Panc1 (cell line): ENCODE results near the gene POU2AF1. TPM values are rescaled to one million over a fixed set of nuclear protein-coding genes. Genes with fewer than 3 reads are reported as not detected.

Experiments used
- ATAC-seq: fragments of 200-7000 bp; cut with Tn5 transposase; 2 replicates; pipeline ENCODE4 v1.9.1; 2020; ENCODE audit warnings: mild to moderate bottlenecking, moderate library complexity
- BruUV-seq: library from RNA; stranded (reverse); fragments of 400-500 nt; replicated peaks from 2 replicates; lab custom pipeline; 2021; lab: Mats Ljungman, UMichigan
- CTCF ChIA-PET: fragments of 300-600 bp; sonication (Branson Sonifier 250); formaldehyde crosslinking; loops from one replicate; lab custom pipeline; 2022; ENCODE audit warnings: antibody characterized with exemption; lab: Charles Lee
- POLR2A ChIA-PET: fragments of 300-600 bp; sonication (Branson Sonifier 250); formaldehyde crosslinking; loops from one replicate; lab custom pipeline; 2022; ENCODE audit warnings: antibody characterized with exemption; lab: Charles Lee
- DNase-seq: peaks from one replicate; pipeline ENCODE4 v3.0.0-alpha.2; 2010; ENCODE audit warnings: low read depth, low spot score
- H3K27ac ChIP-seq: 2 replicates; pipeline ENCODE4 v1.5.1; 2011; ENCODE audit warnings: mild to moderate bottlenecking, low read length, inconsistent platforms
- H3K27me3 ChIP-seq: fragments of 200-500 bp; sonication (Bioruptor generic); 2 replicates; pipeline ENCODE4 v1.6.0; 2014; ENCODE audit warnings: low read length, inconsistent platforms; ENCODE audit not compliant: control insufficient read depth, insufficient read depth
- H3K36me3 ChIP-seq: fragments of 200-500 bp; sonication (Bioruptor generic); 2 replicates; pipeline ENCODE4 v1.5.1; 2014; ENCODE audit warnings: inconsistent platforms, mild to moderate bottlenecking, low read length, moderate library complexity; ENCODE audit not compliant: control insufficient read depth, insufficient read depth
- H3K4me1 ChIP-seq: 2 replicates; pipeline ENCODE4 v1.5.1; 2011; ENCODE audit warnings: inconsistent platforms, mild to moderate bottlenecking, low read length, moderate library complexity; ENCODE audit not compliant: control insufficient read depth, insufficient read depth
- H3K4me3 ChIP-seq, 2 experiments: 2 replicates each; pipeline ENCODE4 v1.5.1; 2011 to 2012; ENCODE audit warnings: low read depth in 2 of 2, low read length in 2 of 2, mild to moderate bottlenecking in 2 of 2, inconsistent platforms in 1 of 2, moderate library complexity in 1 of 2
- H3K9me3 ChIP-seq: fragments of 200-500 bp; sonication (Bioruptor generic); 2 replicates; pipeline ENCODE4 v1.5.1; 2014; ENCODE audit warnings: low read depth, mild to moderate bottlenecking, inconsistent platforms, low read length, moderate library complexity; ENCODE audit not compliant: control insufficient read depth, insufficient read depth
- POLR2AphosphoS5 ChIP-seq: IDR thresholded peaks from 2 replicates; pipeline ENCODE4 v1.6.1; 2012; ENCODE audit warnings: mild to moderate bottlenecking, low read depth, low read length, moderate library complexity
- REST ChIP-seq, 2 experiments: IDR thresholded peaks; 2 replicates each; pipeline ENCODE4 v1.6.1; 2011 to 2012; ENCODE audit warnings: low read depth in 2 of 2, control low read depth in 1 of 2, low read length in 1 of 2, mild to moderate bottlenecking in 1 of 2, moderate library complexity in 1 of 2; ENCODE audit not compliant: insufficient read depth in 1 of 2
- SIN3A ChIP-seq: IDR thresholded peaks from 2 replicates; pipeline ENCODE4 v1.6.1; 2012; ENCODE audit warnings: low read depth, mild to moderate bottlenecking, low read length, moderate library complexity, borderline replicate concordance; ENCODE audit not compliant: insufficient read depth
- TCF7L2 ChIP-seq: IDR thresholded peaks from 2 replicates; pipeline ENCODE4 v1.6.1; 2011; ENCODE audit warnings: mild to moderate bottlenecking, low read depth, low read length, inconsistent platforms
- in situ Hi-C: cut with HindIII; loops from 2 replicates; pipeline ENCODE4 v1.10.0; 2016; ENCODE audit warnings: low sequenced_read_pairs, low pct_unique_long_range_greater_than_20kb
- intact Hi-C: fragments of 100-400 bp; cut with micrococcal nuclease; formaldehyde crosslinking; loops from one replicate; pipeline ENCODE4 v1.10.0; 2022; ENCODE audit not compliant: unreplicated experiment
- total RNA-seq: library from RNA; stranded (reverse); gene quantifications from one replicate; pipeline ENCODE4 v1.2.1, GENCODE V29; 2021; ENCODE audit not compliant: unreplicated experiment
- TF ChIP-seq, protein P1 (sequence below): fragments of 450-650 bp; IDR thresholded peaks from 2 replicates; pipeline ENCODE4 v1.5.1; 2017; ENCODE audit warnings: mild to moderate bottlenecking

Gene POU2AF1
- total RNA-seq, 1 experiment from 2014 or later: 0.18 TPM

GRCh38 chr11:111407652-111408051 lies 28.6 kb upstream of the POU2AF1 start:
- Histone ChIP-seq H3K27me3 (peaks cover 6% of the 10 kb centered on the region), H3K9me3 (no peaks in the 10 kb centered on the region), H3K27ac (no peak overlapping the region), H3K36me3 (no peaks in the 10 kb centered on the region), H3K4me3 (no peak overlapping the region), H3K4me1 (no peaks in the 10 kb centered on the region)
- ChIA-PET CTCF (no interaction called here), POLR2A (no interaction called here)
- DNase-seq: no peak
- no peak for TF ChIP-seq TCF7L2
- TF ChIP-seq REST (IDR thresholded peaks at IDR 0.05; ENCODE audit: insufficient read depth in 1 of 2, low read depth in 2 of 2, low read length in 1 of 2): no peak
- no peak for TF ChIP-seq SIN3A
- no peak for TF ChIP-seq POLR2AphosphoS5
- TF ChIP-seq, protein P1, sequence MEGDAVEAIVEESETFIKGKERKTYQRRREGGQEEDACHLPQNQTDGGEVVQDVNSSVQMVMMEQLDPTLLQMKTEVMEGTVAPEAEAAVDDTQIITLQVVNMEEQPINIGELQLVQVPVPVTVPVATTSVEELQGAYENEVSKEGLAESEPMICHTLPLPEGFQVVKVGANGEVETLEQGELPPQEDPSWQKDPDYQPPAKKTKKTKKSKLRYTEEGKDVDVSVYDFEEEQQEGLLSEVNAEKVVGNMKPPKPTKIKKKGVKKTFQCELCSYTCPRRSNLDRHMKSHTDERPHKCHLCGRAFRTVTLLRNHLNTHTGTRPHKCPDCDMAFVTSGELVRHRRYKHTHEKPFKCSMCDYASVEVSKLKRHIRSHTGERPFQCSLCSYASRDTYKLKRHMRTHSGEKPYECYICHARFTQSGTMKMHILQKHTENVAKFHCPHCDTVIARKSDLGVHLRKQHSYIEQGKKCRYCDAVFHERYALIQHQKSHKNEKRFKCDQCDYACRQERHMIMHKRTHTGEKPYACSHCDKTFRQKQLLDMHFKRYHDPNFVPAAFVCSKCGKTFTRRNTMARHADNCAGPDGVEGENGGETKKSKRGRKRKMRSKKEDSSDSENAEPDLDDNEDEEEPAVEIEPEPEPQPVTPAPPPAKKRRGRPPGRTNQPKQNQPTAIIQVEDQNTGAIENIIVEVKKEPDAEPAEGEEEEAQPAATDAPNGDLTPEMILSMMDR: no peak
- ATAC-seq: no peak
- in situ Hi-C loops (no loop called here), intact Hi-C loops (no loop called here)
- no TSS peak for BruUV-seq

GRCh38 chr11:111406589-111406988 lies 27.5 kb upstream of the POU2AF1 start:
- Histone ChIP-seq H3K27ac (no peak overlapping the region), H3K4me1 (no peaks in the 10 kb centered on the region), H3K4me3 (no peak overlapping the region), H3K27me3 (peaks cover 3% of the 10 kb centered on the region), H3K36me3 (no peaks in the 10 kb centered on the region), H3K9me3 (no peaks in the 10 kb centered on the region)
- TF ChIP-seq SIN3A: no peak
- TF ChIP-seq, protein P1: no peak
- TF ChIP-seq REST (IDR thresholded peaks at IDR 0.05; ENCODE audit: insufficient read depth in 1 of 2, low read depth in 2 of 2, low read length in 1 of 2): no peak
- TF ChIP-seq TCF7L2: no peak
- no peak for TF ChIP-seq POLR2AphosphoS5
- no peak for ATAC-seq
- intact Hi-C loops: no loop called here
- in situ Hi-C loops: no loop called here
- ChIA-PET POLR2A (no interaction called here), CTCF (no interaction called here)
- no peak for DNase-seq
- BruUV-seq: no TSS peak
